ENCODE measurements around the gene ADSS2. TPM values are rescaled to one million over a fixed set of nuclear protein-coding genes. Genes with fewer than 3 reads are reported as not detected.

Gene ADSS2
- total and polyA plus RNA-seq, 11 donors: 3.5 to 14.0 (median 6.7) TPM

DNA sequence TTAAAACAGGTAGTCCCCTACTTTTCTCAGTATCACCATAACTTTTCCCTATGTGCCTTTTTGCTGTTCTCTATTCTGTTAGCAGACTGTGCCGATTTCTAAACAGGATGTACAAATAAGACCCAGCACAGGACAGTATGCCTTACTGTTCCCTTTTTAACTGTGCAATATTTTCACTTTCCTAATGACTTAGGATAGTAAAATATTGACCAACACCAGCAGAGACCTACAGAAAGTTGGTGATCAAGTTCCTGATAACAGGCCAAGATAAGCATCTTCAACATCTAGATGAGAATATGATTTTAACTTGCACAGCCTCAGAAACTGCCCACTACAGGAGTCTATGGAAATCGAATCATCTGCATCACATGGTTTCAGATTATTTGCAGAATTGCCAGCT lies 42.0 kb downstream of the ADSS2 start:
- ATAC-seq: peak in 1 of 4 donors; percentile 55
- no peak for DNase-seq
- Histone ChIP-seq H3K36me3 (peaks cover 0 to 88% (median 75%) of the 10 kb centered on the region in 9 donors), H3K4me1 (no peaks in the 10 kb centered on the region), H3K27me3 (no peaks in the 10 kb centered on the region), H3K4me3 (no peak overlapping the region), H3K9me3 (no peaks in the 10 kb centered on the region), H3K27ac (peak overlapping the region in 1 of 12 donors; percentile 21)
- intact Hi-C loops (cut with DNase I): no loop called here
- whole genome bisulfite sequencing, 4 donors: 80 to 92% (median 87%) methylated on average over 2 of the region's 2 CpGs
- no peak for TF ChIP-seq POLR2A (IDR thresholded peaks at IDR 0.05)
- TF ChIP-seq, protein P1, sequence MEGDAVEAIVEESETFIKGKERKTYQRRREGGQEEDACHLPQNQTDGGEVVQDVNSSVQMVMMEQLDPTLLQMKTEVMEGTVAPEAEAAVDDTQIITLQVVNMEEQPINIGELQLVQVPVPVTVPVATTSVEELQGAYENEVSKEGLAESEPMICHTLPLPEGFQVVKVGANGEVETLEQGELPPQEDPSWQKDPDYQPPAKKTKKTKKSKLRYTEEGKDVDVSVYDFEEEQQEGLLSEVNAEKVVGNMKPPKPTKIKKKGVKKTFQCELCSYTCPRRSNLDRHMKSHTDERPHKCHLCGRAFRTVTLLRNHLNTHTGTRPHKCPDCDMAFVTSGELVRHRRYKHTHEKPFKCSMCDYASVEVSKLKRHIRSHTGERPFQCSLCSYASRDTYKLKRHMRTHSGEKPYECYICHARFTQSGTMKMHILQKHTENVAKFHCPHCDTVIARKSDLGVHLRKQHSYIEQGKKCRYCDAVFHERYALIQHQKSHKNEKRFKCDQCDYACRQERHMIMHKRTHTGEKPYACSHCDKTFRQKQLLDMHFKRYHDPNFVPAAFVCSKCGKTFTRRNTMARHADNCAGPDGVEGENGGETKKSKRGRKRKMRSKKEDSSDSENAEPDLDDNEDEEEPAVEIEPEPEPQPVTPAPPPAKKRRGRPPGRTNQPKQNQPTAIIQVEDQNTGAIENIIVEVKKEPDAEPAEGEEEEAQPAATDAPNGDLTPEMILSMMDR (IDR thresholded peaks at IDR 0.05): no peak

DNA sequence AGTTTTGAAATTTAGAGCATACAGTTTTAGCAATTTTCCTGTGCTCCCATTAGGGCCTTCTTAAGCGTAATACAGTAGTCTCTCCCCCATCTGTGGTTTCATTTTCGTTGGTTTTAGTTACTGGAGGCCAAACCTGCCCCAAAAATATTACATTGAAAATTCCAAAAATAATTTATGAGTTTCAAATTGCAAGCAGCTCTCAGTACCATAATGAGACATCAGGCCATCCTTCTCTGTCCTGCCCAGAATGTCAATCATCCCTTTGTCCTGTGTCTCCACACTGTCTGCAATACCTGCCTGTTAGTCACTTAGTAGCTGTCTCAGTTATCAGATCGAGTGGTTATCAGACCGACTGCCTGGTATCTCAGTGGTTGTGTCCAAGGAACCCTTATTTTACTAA lies 45.4 kb downstream of the ADSS2 start:
- DNase-seq: no peak
- H3K36me3 ChIP-seq: peaks cover 0 to 84% (median 52%) of the 10 kb centered on the region in 9 donors
- H3K27ac ChIP-seq: no peak overlapping the region
- no peaks in the 10 kb centered on the region for H3K4me1 ChIP-seq
- no peak overlapping the region for H3K4me3 ChIP-seq
- no peaks in the 10 kb centered on the region for H3K27me3 ChIP-seq
- intact Hi-C loops (cut with DNase I): no loop called here
- ATAC-seq: no peak
- WGBS, 4 donors: 73 to 76% (median 74%) methylated on average over 4 of the region's 4 CpGs
- no peak for TF ChIP-seq POLR2A (IDR thresholded peaks at IDR 0.05)
- TF ChIP-seq, protein P1 (IDR thresholded peaks at IDR 0.05): no peak
- peaks cover 0 to 28% (median 7%) of the 10 kb centered on the region in 12 donors for H3K9me3 ChIP-seq

DNA sequence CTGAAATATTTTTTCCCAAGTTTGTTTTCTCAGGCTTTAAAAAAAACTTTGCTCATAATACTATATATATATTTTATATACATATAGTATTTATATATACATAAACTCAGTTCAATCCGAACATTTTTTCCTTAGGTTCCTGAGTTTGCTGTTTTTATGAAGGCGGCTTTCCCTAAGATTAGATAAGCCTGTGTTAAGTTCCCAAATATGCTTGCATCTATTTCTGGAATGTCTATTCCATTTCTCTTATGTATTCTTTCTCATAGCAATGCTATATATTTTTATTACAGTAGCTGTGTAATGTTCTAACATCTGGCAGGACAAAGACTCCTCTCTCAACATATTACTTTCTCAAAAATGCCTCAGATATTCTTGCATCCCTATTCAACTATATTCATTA lies 45.9 kb downstream of the ADSS2 start:
- Histone ChIP-seq H3K4me1 (no peaks in the 10 kb centered on the region), H3K9me3 (peaks cover 0 to 33% (median 12%) of the 10 kb centered on the region in 12 donors), H3K4me3 (no peak overlapping the region), H3K36me3 (peaks cover 0 to 84% (median 47%) of the 10 kb centered on the region in 9 donors), H3K27ac (no peak overlapping the region), H3K27me3 (no peaks in the 10 kb centered on the region)
- TF ChIP-seq POLR2A (IDR thresholded peaks at IDR 0.05): no peak
- TF ChIP-seq, protein P1 (IDR thresholded peaks at IDR 0.05): no peak
- 81 to 86% (median 84%) methylated on average over 2 of the region's 2 CpGs for WGBS, 4 donors
- intact Hi-C loops (cut with DNase I): no loop called here
- ATAC-seq (no peak), DNase-seq (no peak)

DNA sequence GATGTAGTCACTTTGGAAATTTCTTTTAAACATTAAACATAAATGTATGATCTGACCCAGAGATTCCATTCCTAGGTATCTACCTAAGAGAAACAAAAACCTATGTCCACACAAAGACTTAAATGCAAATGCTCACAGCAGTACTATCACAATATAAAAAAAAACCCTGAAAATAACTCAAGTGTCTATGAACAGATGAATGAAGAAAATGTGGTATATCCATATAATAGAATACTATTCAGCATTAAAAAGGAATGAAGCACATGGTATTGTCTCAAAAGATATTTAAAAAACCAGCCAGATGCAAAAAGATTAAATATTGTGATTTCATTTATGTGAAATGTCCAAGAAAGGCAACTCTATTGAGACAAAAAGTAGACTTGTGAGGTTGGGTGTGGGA lies 48.3 kb downstream of the ADSS2 start:
- peaks cover 0 to 68% (median 26%) of the 10 kb centered on the region in 9 donors for H3K36me3 ChIP-seq
- intact Hi-C loops (cut with DNase I): no loop called here
- H3K4me1 ChIP-seq: no peaks in the 10 kb centered on the region
- DNase-seq (no peak), ATAC-seq (no peak)
- TF ChIP-seq POLR2A (IDR thresholded peaks at IDR 0.05): no peak
- TF ChIP-seq, protein P1 (IDR thresholded peaks at IDR 0.05): no peak
- H3K27me3 ChIP-seq: no peaks in the 10 kb centered on the region
- no peak overlapping the region for H3K27ac ChIP-seq
- H3K4me3 ChIP-seq: no peak overlapping the region
- peaks cover 0 to 40% (median 15%) of the 10 kb centered on the region in 12 donors for H3K9me3 ChIP-seq

Measured in heart left ventricle (tissue), 16 donors.